HG03575 (cell line): ENCODE data around the gene CTAGE9.
"Not testable (repeated sequence)": the region's sequence is repeated elsewhere in the genome, so short reads cannot be mapped to it uniquely, and the experiment has no call there.

Source experiments
- ATAC-seq: cut with Tn5 transposase; IDR thresholded peaks from one replicate; pipeline ENCODE4 v1.9.1; 2021; ENCODE audit not compliant: unreplicated experiment, insufficient number of reproducible peaks, low FRiP score; ENCODE audit errors: extremely low read depth

CTAGE9 gene, protein sequence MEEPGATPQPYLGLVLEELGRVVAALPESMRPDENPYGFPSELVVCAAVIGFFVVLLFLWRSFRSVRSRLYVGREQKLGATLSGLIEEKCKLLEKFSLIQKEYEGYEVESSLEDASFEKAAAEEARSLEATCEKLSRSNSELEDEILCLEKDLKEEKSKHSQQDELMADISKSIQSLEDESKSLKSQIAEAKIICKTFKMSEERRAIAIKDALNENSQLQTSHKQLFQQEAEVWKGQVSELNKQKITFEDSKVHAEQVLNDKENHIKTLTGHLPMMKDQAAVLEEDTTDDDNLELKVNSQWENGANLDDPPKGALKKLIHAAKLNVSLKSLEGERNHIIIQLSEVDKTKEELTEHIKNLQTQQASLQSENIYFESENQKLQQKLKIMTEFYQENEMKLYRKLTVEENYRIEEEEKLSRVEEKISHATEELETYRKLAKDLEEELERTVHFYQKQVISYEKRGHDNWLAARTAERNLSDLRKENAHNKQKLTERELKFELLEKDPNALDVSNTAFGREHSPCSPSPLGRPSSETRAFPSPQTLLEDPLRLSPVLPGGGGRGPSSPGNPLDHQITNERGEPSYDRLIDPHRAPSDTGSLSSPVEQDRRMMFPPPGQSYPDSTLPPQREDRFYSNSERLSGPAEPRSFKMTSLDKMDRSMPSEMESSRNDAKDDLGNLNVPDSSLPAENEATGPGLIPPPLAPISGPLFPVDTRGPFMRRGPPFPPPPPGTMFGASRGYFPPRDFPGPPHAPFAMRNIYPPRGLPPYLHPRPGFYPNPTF

DNA sequence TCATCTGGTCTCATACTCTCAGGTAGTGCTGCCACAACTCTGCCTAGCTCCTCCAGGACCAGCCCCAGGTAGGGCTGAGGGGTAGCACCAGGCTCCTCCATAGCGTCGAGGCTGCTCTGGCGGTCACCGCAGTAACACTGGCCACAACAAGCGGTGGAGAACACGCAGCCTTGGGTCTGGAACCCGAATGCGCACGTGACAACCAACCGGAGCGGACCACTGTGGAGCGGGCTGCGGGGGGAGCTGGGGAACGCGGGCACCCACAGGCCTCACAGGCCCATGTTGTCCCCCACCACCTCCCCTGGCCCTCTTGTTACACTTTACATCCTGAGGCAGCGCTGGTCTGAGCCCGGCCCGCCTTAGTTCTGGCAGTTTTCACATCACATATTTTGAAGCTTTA is at the start of gene CTAGE9:
CTAGE9 (minus strand) TSS at position 101 of the 400 bp plus-strand sequence; CDS start at position 101, 0 bp downstream.
- not testable (repeated sequence) for ATAC-seq

DNA sequence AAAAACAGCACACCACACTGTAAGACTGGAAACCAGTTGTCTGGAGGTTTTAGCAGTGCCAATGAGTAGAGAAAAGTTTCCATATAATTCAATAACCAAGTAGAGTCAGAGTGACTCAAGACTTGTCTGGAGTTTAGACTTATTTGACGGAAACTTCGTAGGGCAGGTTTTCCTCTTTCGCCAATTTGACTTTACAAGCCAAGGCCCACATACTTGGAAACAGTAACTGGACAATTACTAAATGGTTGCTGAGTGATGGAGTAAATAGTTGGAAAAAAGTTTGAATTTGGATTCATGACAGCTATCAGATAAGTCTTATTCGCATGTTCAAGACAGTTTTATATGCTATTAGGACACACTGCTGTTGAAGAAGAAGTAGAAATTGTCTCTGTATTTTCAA is 48.1 kb upstream of the CTAGE9 start:
- no peak for ATAC-seq

DNA sequence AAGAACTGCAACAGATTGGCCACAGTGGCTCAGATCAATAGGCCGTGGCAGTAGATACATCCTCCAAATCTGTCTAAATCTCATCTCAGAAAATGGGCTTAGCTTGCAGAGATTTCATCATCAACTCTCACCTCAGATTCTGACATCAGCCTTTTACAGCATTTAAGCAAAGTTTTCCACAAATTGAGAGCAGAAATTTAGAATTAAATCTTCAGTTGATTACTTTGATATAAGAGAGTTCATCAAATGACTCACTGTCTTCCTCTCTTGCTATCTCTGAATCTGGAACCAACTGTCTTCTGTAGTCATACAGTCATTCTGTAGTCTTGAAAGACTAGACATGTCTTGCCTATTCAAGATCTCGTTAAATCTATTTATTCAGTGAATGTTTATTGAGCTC is 45.2 kb upstream of the CTAGE9 start:
- ATAC-seq: no peak

DNA sequence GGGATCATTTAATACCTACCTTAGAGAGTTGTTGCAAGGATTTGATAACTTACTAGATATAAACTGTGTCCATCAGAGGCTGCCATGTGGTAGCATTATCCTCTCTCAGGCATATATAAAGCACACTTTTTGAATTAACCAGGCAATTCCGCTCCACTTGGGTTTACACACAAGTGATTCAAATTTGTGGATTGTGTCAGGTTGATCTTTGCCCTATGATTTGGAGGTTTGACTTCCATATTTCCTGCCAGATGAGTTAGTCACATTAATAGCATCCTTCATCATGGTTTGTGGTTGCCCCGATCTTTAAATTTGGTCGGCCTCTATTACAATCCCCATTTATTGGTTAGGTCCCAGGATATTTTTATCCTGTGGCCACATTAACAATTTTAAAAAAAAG is 44.8 kb upstream of the CTAGE9 start:
- ATAC-seq: no peak

DNA sequence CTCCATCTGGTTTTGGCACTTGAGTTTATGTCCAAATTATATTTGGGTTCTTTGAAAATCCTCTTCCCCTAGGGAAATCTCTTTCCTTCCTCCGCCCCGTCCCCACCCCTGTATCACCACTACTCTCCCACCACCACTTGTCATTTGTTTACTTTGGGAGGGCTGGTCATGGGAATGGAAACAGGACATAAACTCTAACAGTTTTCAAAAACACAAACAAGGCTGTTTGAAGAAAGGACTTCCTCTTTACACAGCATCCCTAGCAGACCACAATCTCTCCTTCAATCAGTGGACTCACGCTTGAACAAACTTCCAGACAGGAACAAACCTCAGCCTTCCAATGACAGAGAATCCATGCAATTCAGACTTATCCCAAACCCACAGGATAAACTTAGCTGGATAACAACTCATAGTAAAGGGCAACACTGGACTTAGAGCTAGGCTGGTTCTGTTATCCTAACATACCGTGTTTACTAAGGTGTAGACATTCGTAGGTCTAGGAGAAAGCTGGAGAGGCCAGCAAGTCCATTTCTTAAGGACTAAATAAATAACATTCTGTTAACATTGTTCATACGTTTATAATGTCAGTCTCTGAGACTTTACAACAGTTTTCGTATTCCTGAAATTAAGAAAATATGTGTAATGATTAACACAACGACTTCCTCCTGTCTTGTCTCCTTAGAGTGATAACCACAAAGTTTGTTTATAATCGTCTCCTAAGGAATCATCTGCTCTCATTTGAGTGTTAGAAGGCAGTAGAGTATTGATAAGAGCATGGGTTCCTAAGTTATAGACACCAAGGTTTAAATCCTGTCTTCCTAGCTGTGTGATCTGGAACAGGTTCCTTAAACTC is 44.1 kb upstream of the CTAGE9 start:
- no peak for ATAC-seq

DNA sequence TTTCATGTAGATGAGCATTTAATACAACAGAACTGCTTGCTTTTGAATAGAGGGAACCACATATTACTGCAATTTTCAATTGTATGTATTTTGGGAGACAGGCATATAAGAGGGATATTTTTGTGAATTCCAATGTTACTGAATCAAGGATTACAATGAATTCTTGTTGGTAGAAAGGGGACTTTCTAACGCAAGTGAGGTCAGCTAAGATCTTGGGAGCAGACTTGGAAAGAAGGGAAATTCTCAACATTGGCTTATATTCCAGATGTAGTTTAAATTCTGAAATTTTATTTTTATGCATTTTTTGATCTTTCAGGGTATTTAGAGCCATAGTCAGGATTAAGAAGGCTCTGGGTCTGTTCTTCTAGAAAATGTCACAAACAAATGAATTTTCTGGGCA is 43.3 kb upstream of the CTAGE9 start:
- no peak for ATAC-seq

DNA sequence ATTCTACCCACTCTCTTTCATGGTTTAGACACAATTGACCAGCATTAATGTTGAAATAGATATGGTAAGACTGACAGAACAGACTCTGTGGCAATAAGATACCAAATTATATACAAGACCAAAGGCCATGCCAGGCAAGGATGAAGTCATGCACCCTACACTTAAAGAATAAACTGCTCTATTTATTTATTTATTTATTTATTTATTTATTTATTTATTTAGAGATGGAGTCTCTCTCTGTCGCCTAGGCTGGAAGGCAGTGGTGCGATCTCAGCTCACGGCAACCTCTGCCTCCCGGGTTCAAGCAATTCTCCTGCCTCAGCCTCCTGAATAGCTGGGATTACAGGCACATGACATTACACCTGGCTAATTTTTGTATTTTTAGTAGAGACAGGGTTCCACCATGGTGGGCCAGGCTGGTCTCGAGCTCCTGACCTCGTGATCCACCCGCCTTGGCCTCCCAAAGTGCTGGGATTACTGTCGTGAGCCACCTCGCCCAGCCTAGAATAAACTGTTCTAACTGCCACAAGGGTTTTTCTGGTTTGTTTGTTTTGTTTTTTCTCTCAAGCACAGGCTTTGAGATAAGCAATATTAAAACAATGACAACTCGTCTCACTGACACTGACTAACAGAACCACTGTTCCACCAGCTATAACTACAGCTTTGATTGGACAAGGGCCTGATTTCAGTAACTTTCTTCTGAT is 40.3 kb upstream of the CTAGE9 start:
- not testable (repeated sequence) for ATAC-seq

DNA sequence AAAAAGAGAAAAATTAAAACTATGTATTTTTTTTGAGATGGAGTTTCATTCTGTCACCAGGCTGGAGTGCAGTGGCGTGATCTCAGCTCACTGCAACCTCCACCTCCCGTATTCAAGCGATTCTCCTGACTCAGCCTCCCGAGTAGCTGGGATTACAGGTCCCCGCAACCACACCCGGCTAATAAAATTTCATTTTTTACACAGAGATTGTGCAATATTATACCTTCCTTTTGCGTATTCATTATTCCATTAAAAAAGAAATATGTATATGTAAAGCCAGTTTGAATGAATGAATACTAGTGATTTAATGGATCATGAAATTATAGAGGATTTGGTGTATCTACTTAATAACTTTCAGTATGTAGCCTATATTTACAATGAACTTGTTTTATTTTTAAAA is 38.2 kb upstream of the CTAGE9 start:
- ATAC-seq: no peak

DNA sequence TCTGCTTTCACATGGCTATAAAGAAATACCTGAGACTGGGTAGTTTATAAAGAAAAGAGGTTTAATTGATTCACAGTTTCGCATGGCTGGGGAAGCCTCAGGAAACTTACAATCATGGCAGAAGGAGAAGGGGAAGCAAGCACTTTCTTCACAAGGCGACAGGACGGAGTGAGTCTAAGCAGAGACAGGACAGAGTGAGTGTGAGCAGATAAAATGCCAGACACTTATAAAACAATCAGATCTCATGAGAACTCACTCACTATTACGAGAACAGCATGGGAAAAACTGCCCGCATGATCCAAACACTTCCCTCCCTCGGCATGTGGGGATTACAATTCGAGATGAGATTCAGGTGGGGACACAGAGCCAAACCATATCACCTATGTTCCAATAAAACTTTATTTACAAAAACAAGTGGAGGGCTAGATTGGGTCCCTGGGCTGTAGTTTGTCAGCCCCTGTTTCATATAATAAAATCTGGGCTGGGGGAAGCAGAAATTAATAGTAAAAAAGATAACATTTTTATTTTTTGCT is 37.1 kb upstream of the CTAGE9 start:
- no peak for ATAC-seq

DNA sequence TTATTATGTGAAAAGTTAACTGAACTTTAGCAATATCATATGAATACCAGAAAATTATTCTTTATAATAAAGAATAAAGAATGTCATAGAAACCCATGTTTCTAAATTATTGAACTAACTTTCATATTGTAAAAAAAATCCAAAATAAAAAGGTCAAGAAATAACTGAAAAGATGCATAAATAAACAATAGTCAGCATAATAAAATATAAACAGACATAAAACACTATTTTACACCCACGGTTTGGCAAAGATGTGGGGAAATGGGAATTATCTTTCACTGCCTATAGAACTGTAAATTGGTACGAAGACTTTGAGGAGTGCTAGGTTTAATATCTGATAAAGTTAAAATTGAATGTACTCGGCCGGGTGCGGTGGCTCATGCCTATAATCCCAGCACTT is 34.7 kb upstream of the CTAGE9 start:
- ATAC-seq: no peak

DNA sequence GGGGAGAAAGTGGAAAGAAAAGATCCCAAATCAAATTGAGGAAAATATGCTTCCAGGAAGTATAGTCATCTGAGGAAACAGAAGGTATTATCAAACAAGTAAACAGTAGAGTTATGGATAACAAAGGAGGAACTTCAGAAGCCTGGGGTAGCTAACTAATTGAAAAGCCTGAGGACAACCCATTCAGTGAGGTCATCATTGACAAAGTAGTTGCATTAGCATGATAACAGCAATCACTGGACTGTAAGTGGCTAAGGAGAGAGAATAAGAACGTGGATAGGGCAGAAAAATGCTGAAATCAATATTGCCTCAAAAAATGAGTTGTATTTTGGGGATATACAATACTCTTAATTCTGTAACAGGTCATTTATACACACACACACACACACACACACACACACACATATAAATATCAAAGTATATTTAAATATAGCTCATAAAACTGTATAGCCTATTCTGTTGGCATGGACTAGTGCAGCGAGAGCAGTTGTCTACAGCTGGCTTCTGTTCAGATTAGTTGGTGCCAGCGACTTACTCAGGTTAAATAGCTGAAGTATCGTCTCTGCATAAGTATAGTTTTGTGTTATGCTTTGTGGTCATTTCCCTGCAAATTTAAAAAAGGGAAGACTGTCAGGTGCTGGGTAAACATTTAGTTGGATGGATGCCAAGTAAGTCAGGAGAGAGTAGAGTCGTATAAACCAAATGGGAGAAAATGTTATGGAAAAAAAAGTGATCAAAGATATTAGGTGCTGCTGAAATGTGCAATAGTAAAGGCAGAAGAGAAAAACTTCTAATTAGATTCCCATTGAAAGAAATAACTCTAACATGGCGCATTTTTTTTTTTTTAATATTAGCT is 33.8 kb upstream of the CTAGE9 start:
- no peak for ATAC-seq

DNA sequence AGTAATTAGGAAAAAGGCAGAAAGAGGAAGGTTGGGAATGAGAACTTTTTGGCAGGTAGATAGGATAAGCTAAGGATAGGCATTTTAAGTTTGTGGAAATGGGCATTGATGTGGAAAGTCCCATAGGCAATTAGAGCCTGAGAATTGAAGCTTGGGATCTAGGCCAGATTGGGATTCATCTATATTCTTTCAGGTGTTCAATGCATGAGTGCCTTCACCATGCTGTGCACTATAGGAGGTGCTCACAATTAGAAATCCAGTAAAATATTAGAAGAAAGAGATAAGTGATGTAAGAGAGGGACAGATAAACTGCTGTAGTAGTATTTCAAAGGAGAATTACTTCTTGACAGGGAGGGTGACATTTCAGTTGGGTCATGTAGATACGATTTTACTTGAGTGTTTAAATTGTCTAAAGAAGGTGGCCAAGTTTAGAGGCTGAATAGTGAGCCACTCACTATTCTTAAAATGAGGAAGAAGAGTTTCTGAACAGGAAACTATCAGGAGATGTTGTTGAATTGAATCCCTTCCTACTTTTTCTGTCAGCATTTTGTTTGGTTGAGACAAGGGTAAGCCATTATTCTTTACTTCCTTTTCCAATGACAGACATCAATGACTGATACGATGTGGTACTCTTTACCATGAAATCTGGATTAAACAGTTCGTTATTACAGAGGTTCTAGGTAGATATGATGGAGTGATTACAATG is 31.0 kb upstream of the CTAGE9 start:
- ATAC-seq: no peak

DNA sequence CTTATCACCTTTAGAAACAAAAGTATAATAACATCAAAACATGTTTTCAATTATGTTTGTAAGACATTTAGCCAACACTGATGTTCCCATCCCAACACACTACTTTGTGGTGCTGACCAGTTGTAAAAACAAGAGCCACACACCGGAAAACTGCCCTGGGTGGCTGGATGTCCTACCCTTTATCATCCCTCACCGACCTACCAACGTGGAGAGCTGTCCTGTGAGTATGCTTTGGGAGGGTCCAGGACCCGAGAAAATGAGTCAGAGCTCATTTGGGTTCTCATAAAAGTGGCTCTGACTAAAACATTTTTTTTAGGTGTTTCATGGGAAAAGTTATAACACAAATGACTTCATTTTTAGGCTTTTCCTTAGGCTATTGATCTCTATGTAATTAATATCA is 29.3 kb upstream of the CTAGE9 start:
- no peak for ATAC-seq

DNA sequence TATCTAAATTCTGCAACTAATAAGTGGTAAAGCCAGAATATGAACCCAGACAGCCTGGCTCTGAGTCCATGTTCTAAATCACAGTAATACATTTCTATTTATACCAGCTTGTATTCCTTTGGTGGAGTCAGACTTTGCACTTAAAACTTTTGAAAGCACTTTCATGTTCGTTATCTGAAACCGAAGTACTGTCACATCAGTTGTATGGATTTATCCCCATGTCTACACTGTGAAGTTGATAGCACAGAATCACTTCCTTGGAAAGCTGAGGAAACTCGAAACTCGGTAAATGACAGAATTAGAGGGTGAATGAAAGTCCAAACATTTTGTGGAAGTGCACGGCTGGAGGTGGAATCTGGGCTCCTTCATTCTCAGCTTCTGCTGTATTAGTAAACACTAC is 28.3 kb upstream of the CTAGE9 start:
- ATAC-seq: no peak

DNA sequence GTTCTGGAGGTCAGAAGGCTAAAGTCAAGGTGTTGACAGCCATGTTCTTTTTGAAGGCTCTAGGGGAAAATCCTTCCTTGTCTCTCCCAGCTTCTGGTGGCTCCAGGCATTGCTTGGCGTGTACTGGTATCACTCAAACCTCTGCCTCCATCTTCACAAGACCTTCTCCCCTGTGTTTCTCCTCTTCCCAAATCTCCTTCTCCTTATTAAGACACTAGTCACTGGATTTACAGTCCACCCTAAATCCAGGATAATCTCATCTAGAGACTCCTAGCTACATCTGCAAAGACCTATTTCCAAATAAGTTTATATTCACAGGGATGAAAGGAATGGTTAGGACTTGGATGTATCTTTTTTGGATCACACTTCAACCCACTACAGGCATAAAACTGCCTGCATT is 26.0 kb upstream of the CTAGE9 start:
- no peak for ATAC-seq

DNA sequence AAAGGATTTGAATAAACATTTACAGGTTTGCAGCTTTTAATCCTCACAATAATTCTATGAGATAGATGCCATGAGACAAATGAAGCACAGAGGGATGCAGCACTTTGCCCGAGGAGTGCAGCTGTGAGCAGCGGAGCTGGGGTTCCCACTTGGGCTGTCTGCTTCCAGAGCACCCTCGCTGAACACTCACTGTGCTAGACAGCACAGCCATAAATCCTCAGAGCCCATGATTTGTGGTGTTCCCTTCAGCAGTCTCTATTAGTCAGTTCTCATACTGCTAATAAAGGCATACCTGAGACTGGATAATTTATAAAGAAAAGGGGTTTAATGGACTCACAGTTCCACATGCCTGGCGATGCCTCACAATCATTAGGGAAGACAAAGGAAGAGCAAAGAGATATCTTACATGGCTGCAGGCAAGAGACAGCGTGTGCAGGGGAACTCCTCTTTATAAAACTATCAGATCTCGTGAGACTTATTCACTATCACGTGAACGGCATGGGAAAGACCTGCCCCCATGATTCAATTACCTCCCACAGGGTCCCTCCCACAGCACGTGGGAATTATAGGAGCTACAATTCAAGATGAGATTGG is 25.3 kb upstream of the CTAGE9 start:
- no peak for ATAC-seq
